CD8-positive, alpha-beta memory T cell (primary cell): ENCODE results near the gene MRM1. TPM values are rescaled to one million over a fixed set of nuclear protein-coding genes. Genes with fewer than 3 reads are reported as not detected.

Experiments
- CTCF ChIA-PET: fragments of 350-600 bp; sonication (Branson Sonifier 250); formaldehyde crosslinking; loops from one replicate; lab custom pipeline; 2021; ENCODE audit warnings: antibody characterized with exemption; lab: Charles Lee
- POLR2A ChIA-PET: fragments of 350-600 bp; sonication (Branson Sonifier 250); formaldehyde crosslinking; loops from one replicate; lab custom pipeline; 2021; ENCODE audit warnings: antibody characterized with exemption; lab: Charles Lee
- DNase-seq, 5 donors: peaks; one replicate each; pipeline versions ENCODE4 v3.0.0 to v3.0.0-alpha.2; 2020 to 2022; ENCODE audit warnings: mixed read lengths in 1 of 5
- H3K27ac ChIP-seq: one replicate; pipeline ENCODE4 v1.7.0; 2013; ENCODE audit warnings: low read depth, mild to moderate bottlenecking, low read length, moderate library complexity
- H3K27me3 ChIP-seq: 2 replicates; pipeline ENCODE4 v1.7.0; 2013; ENCODE audit warnings: low read length, mild to moderate bottlenecking; ENCODE audit not compliant: insufficient read depth, poor library complexity, severe bottlenecking
- H3K36me3 ChIP-seq: 2 replicates; pipeline ENCODE4 v1.7.0; 2013; ENCODE audit warnings: mild to moderate bottlenecking, low read length, moderate library complexity; ENCODE audit not compliant: insufficient read depth
- H3K4me1 ChIP-seq: 2 replicates; pipeline ENCODE4 v1.7.0; 2013; ENCODE audit warnings: mild to moderate bottlenecking, low read length, moderate library complexity; ENCODE audit not compliant: insufficient read depth
- H3K4me3 ChIP-seq: 2 replicates; pipeline ENCODE4 v1.7.0; 2013; ENCODE audit warnings: mild to moderate bottlenecking, low read length
- H3K9me3 ChIP-seq: 2 replicates; pipeline ENCODE4 v1.7.0; 2013; ENCODE audit warnings: mild to moderate bottlenecking, low read length
- H3K27ac Mint-ChIP-seq, 8 donors: one replicate each; pipeline ENCODE4 v1.8.0; 2020 to 2021; ENCODE audit warnings: mixed read lengths in 8 of 8, mild to moderate bottlenecking in 6 of 8, inconsistent platforms in 3 of 8, moderate library complexity in 3 of 8
- H3K27me3 Mint-ChIP-seq, 2 donors: one replicate each; pipeline ENCODE4 v1.8.0; 2020 to 2021; ENCODE audit warnings: mixed read lengths in 2 of 2, mild to moderate bottlenecking in 1 of 2, moderate library complexity in 1 of 2
- H3K36me3 Mint-ChIP-seq, 3 donors: one replicate each; pipeline ENCODE4 v1.8.0; 2020 to 2021; ENCODE audit warnings: mixed read lengths in 3 of 3, inconsistent platforms in 1 of 3, mild to moderate bottlenecking in 1 of 3
- H3K4me1 Mint-ChIP-seq, 3 donors: one replicate each; pipeline ENCODE4 v1.8.0; 2020 to 2021; ENCODE audit warnings: mixed read lengths in 3 of 3, inconsistent platforms in 1 of 3, mild to moderate bottlenecking in 1 of 3
- H3K4me3 Mint-ChIP-seq, 7 donors: one replicate each; pipeline ENCODE4 v1.8.0; 2020 to 2021; ENCODE audit warnings: mixed read lengths in 7 of 7, mild to moderate bottlenecking in 6 of 7, moderate library complexity in 4 of 7, inconsistent platforms in 2 of 7
- H3K9me3 Mint-ChIP-seq, 5 donors: one replicate each; pipeline ENCODE4 v1.8.0; 2020 to 2022; ENCODE audit warnings: mixed read lengths in 5 of 5, mild to moderate bottlenecking in 3 of 5, moderate library complexity in 2 of 5, inconsistent platforms in 1 of 5
- polyA plus RNA-seq: library from polyadenylated mRNA; unstranded; fragments of 300-500 nt; fragmentation: Illumina TruSeq; gene quantifications from one replicate; pipeline ENCODE4 v1.2.3, GENCODE V29; 2021
- total RNA-seq, 2 experiments: library from RNA; stranded (reverse); gene quantifications; one replicate each; pipeline ENCODE4 v1.2.3, GENCODE V29; 2021

The MRM1 gene, protein sequence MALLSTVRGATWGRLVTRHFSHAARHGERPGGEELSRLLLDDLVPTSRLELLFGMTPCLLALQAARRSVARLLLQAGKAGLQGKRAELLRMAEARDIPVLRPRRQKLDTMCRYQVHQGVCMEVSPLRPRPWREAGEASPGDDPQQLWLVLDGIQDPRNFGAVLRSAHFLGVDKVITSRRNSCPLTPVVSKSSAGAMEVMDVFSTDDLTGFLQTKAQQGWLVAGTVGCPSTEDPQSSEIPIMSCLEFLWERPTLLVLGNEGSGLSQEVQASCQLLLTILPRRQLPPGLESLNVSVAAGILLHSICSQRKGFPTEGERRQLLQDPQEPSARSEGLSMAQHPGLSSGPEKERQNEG
- total RNA-seq (10 to 100 TPM; 24.7 to 24.9 TPM), polyA plus RNA-seq (5.3 TPM)

DNA sequence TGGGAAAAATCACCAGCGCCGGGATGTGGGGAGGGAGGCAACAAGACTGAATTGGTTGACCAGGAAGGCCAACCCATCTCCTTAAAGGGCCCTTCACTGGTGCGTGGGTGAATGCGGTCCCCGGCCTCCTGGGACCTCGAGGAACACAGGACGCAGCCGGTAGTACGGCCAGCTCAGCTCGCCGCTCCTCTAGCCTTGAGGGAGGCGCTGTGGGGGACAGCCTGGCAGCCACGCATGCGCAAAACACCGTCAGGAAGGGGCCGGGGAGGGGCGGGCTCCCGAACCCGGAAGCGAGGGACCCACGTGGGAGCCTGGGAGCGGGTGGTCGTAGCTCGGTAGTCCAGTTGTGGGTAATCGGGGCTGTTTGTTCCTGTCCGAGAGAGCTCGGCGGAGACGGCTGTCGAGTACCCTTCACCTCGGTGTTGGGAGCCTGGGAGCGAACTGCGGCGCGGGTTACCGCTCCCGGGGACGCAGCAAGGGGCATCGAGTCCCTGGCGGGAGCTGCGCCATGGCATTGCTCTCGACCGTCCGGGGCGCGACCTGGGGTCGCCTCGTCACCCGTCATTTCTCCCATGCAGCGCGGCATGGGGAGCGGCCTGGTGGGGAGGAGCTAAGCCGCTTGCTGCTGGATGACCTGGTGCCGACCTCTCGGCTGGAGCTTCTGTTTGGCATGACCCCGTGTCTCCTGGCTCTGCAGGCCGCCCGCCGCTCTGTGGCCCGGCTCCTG, at the start of gene MRM1:
Gene MRM1, plus strand, starts transcription at position 281 of the 727 bp plus-strand sequence. Its CDS starts 228 bp downstream, at position 509.
- H3K27ac ChIP-seq: peak within 1 kb of the TSS; percentile 76
- Mint-ChIP-seq H3K36me3 (peaks cover 0 to 11% (median 2%) of the 10 kb centered on the region in 3 donors), H3K4me1 (peaks cover 37 to 49% (median 45%) of the 10 kb centered on the region in 3 donors), H3K9me3 (no peaks in the 10 kb centered on the region), H3K27ac (peak within 1 kb of the TSS; percentile 89 to 96 (median 94)), H3K27me3 (peaks cover 0 to 2% of the 10 kb centered on the region in 2 donors), H3K4me3 (peak within 1 kb of the TSS; percentile 88 to 94 (median 92))
- peak within 1 kb of the TSS; percentile 97 for H3K4me3 ChIP-seq
- peaks cover 28% of the 10 kb centered on the region for H3K4me1 ChIP-seq
- ChIA-PET POLR2A (interaction anchor here (0.8 to 2.4 kb wide), 7 partner anchors 9 to 347 kb away, joined by 3 to 8 read pairs (median 6); partner anchors contain the start of genes AATF, GGNBP2, MYO19 and PIGW), CTCF (interaction anchor here (1.2 to 3.9 kb wide), 12 partner anchors 8 to 639 kb away, joined by 3 to 24 read pairs (median 6); partner anchors contain the start of genes MYO19 and PIGW)
- no peaks in the 10 kb centered on the region for H3K27me3 ChIP-seq
- no peaks in the 10 kb centered on the region for H3K36me3 ChIP-seq
- peak; percentile 82 to 94 (median 89) for DNase-seq
- H3K9me3 ChIP-seq: no peaks in the 10 kb centered on the region

DNA sequence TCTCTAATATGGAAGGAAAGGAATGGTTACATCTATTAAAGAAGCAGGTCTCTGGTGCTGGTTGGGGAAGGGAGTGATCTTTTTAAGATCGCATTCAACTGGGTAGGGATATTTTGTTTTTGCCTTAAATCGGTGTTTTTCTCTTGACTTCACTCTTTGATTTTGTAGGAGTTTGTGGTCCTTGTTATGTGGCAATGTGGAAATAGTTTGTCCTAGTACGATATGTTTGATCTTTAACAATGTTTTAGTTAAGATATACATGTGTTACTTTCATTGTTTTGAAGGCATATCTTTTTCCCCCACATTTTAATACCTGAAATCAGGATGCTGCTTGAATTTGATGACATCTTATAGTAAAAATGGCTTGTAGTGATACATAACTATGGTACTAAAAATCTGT, 47.9 kb upstream of the MRM1 start:
- Mint-ChIP-seq H3K27ac (peak overlapping the region in 7 of 8 donors; percentile 1 to 91 (median 58)), H3K36me3 (peaks cover 8 to 54% (median 15%) of the 10 kb centered on the region in 3 donors), H3K9me3 (no peaks in the 10 kb centered on the region), H3K4me1 (peaks cover 55 to 79% (median 71%) of the 10 kb centered on the region in 3 donors), H3K27me3 (peaks cover 0 to 2% of the 10 kb centered on the region in 2 donors), H3K4me3 (peak overlapping the region in 5 of 7 donors; percentile 17 to 62 (median 27))
- no peaks in the 10 kb centered on the region for H3K27me3 ChIP-seq
- no peak overlapping the region for H3K27ac ChIP-seq
- CTCF ChIA-PET: no interaction called here
- H3K4me1 ChIP-seq: peaks cover 59% of the 10 kb centered on the region
- H3K9me3 ChIP-seq: no peaks in the 10 kb centered on the region
- no peak overlapping the region for H3K4me3 ChIP-seq
- H3K36me3 ChIP-seq: peaks cover 26% of the 10 kb centered on the region
- POLR2A ChIA-PET: no interaction called here
- DNase-seq: peak in 1 of 5 donors; percentile 59

- peaks cover 3 to 77% (median 18%) of the 10 kb centered on the region in 3 donors for H3K36me3 Mint-ChIP-seq
- peak overlapping the region in 1 of 8 donors; percentile 6 for H3K27ac Mint-ChIP-seq
These were observed 35.3 kb upstream of the MRM1 start for GRCh38 chr17:36566081-36566480.

DNA sequence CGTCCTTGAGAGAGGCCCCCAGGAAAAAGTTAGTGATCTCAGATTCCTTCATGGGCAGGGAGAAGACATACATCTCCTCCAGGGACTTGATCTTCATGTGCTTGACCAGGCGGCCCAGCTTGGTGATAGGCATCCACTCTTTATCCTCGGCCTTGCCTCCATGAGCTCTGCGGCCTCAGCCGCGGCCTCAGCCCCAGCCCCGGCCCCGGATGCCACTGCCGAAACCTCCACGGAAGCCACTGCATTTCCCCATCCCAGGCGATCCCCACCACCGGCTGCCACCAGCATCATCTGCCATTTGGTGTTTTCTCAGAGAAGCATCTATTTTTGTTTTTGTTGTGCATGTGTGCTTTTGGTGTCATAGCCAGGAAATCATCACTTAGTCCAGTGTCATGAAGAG, 26.4 kb upstream of the MRM1 start:
- ChIA-PET CTCF (no interaction called here), POLR2A (no interaction called here)
- Mint-ChIP-seq H3K4me3 (peak overlapping the region in 1 of 7 donors; percentile 36), H3K4me1 (peaks cover 21 to 31% (median 28%) of the 10 kb centered on the region in 3 donors), H3K36me3 (peaks cover 6 to 76% (median 12%) of the 10 kb centered on the region in 3 donors), H3K27ac (peak overlapping the region in 1 of 8 donors; percentile 15), H3K27me3 (no peaks in the 10 kb centered on the region), H3K9me3 (no peaks in the 10 kb centered on the region)
- H3K4me1 ChIP-seq: no peaks in the 10 kb centered on the region
- H3K9me3 ChIP-seq: no peaks in the 10 kb centered on the region
- H3K27me3 ChIP-seq: no peaks in the 10 kb centered on the region
- no peak overlapping the region for H3K4me3 ChIP-seq
- H3K36me3 ChIP-seq: peaks cover 43% of the 10 kb centered on the region
- no peak overlapping the region for H3K27ac ChIP-seq
- no peak for DNase-seq

More at GRCh38 chr17:36566081-36566480, 35.3 kb upstream of the MRM1 start:
- Mint-ChIP-seq H3K4me3 (no peak overlapping the region), H3K9me3 (no peaks in the 10 kb centered on the region), H3K4me1 (peaks cover 25 to 43% (median 26%) of the 10 kb centered on the region in 3 donors), H3K27me3 (no peaks in the 10 kb centered on the region)
- no peaks in the 10 kb centered on the region for H3K9me3 ChIP-seq
- H3K4me1 ChIP-seq: no peaks in the 10 kb centered on the region
- DNase-seq: no peak
- ChIA-PET CTCF (interaction anchor here (2.3 kb wide), 1 partner anchor 37 kb away, joined by 6 read pairs; no protein-coding TSS in a partner anchor), POLR2A (no interaction called here)
- peaks cover 50% of the 10 kb centered on the region for H3K36me3 ChIP-seq
- H3K27ac ChIP-seq: no peak overlapping the region
- no peak overlapping the region for H3K4me3 ChIP-seq
- no peaks in the 10 kb centered on the region for H3K27me3 ChIP-seq

GRCh38 chr17:36576793-36577192, 24.6 kb upstream of the MRM1 start:
- Mint-ChIP-seq H3K9me3 (no peaks in the 10 kb centered on the region), H3K4me1 (peaks cover 21 to 34% (median 32%) of the 10 kb centered on the region in 3 donors), H3K27me3 (no peaks in the 10 kb centered on the region), H3K4me3 (no peak overlapping the region), H3K36me3 (peaks cover 6 to 77% (median 14%) of the 10 kb centered on the region in 3 donors), H3K27ac (peak overlapping the region in 1 of 8 donors; percentile 44)
- H3K9me3 ChIP-seq: no peaks in the 10 kb centered on the region
- DNase-seq: no peak
- no peak overlapping the region for H3K4me3 ChIP-seq
- ChIA-PET CTCF (no interaction called here), POLR2A (no interaction called here)
- no peaks in the 10 kb centered on the region for H3K4me1 ChIP-seq
- no peaks in the 10 kb centered on the region for H3K27me3 ChIP-seq
- no peak overlapping the region for H3K27ac ChIP-seq
- peaks cover 41% of the 10 kb centered on the region for H3K36me3 ChIP-seq

DNA sequence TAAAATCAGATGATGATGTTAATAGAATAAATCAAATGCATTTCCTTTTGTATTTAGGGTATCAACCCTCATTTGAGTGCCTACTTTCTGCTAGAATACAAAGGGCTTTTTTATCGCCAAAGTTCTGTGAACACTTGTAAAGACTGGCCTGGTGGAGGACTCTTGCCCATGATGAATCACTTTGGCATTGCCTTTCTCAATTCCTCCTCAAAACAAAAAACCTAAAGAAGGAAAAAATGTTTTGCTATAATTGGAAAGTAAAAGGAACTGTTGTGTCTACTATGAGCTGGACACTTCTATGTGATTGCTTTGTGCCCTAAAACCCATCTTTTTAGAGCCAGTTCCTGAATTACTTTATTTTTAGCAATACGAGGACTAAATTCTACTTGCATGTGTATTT, 22.7 kb upstream of the MRM1 start:
- H3K36me3 ChIP-seq: peaks cover 24% of the 10 kb centered on the region
- H3K9me3 Mint-ChIP-seq: no peaks in the 10 kb centered on the region
- ChIA-PET CTCF (no interaction called here), POLR2A (no interaction called here)
- H3K4me3 Mint-ChIP-seq: no peak overlapping the region
- H3K36me3 Mint-ChIP-seq: peaks cover 6 to 76% (median 11%) of the 10 kb centered on the region in 3 donors
- no peak for DNase-seq
- H3K27ac ChIP-seq: no peak overlapping the region
- H3K4me1 ChIP-seq: no peaks in the 10 kb centered on the region
- H3K4me1 Mint-ChIP-seq: peaks cover 12 to 21% (median 20%) of the 10 kb centered on the region in 3 donors
- H3K4me3 ChIP-seq: no peak overlapping the region
- no peaks in the 10 kb centered on the region for H3K27me3 ChIP-seq
- peak overlapping the region in 1 of 8 donors; percentile 54 for H3K27ac Mint-ChIP-seq
- H3K9me3 ChIP-seq: no peaks in the 10 kb centered on the region
- no peaks in the 10 kb centered on the region for H3K27me3 Mint-ChIP-seq

DNA sequence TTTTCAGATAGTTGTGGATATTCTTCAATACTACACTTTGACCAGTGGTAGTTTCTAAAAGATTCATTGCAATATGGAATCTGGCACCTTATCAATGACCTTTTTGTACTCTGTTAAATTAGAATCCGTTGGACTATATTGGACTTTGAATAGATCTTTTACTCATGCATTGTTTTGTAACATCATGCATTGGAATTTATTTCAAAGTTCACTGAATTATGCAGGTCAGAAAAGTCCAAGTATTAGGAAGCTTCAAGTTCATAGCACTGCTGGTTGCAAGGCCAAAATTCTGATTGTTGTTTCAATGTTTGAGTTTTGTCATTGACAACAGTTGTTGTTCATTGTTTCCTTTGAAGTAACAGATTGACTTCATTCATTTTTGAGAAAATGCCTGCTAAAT, 17.6 kb upstream of the MRM1 start:
- Mint-ChIP-seq H3K36me3 (peaks cover 12 to 80% (median 21%) of the 10 kb centered on the region in 3 donors), H3K4me1 (peaks cover 0 to 6% (median 4%) of the 10 kb centered on the region in 3 donors)

More for the DNA sequence above, 17.6 kb upstream of the MRM1 start:
- no peaks in the 10 kb centered on the region for H3K9me3 Mint-ChIP-seq
- Histone ChIP-seq H3K4me1 (no peaks in the 10 kb centered on the region), H3K27me3 (no peaks in the 10 kb centered on the region), H3K36me3 (peaks cover 38% of the 10 kb centered on the region), H3K4me3 (no peak overlapping the region), H3K27ac (no peak overlapping the region), H3K9me3 (no peaks in the 10 kb centered on the region)
- no peak for DNase-seq
- no peak overlapping the region for H3K4me3 Mint-ChIP-seq
- ChIA-PET POLR2A (no interaction called here), CTCF (no interaction called here)
- H3K27ac Mint-ChIP-seq: no peak overlapping the region
- H3K27me3 Mint-ChIP-seq: no peaks in the 10 kb centered on the region
